Heart left ventricle (tissue), 13 donors: ENCODE measurements around the gene UGT3A2.

Source experiments
- POLR2A ChIP-seq, 2 donors: fragments of 450-650 bp; IDR thresholded peaks; one replicate each; pipeline ENCODE4 v1.6.1; 2017; ENCODE audit warnings: antibody characterized with exemption in 2 of 2, mild to moderate bottlenecking in 2 of 2, moderate library complexity in 2 of 2
- TF ChIP-seq, protein P1 (sequence below), 12 donors: fragments of 200-600 bp; sonication (generic) in 4 of 12; IDR thresholded peaks; one replicate each; pipeline versions ENCODE4 v1.5.0 to v1.8.0; 2018 to 2022; ENCODE audit warnings: antibody characterized with exemption in 12 of 12, mild to moderate bottlenecking in 5 of 12
- donor health status: ischemic (EF 13 %, LVEDD 7.1; RV severe dilation, severe dysfunction).
- donor health status: DM: no; HTN: yes; CAD: no.
- donor health status: DM: no; HTN: no; CAD: no.
- donor health status: ischemic (EF 25% LVEDD 6.9; RV normal size, moderate dysfunction).
- donor health status: ischemic (EF 25% LVEDD 5.7; RV mildly dilated, moderate dysfunction).
- donor health status: ischemic (EF 35%, LVEDD 5.7; RV mildly dilated, moderate dysfunction).
- donor health status: nonischemic (EF 11% LVEDD 7.7; RV severe dilation, severe dysfunction).
- donor health status: DM: yes; HTN: yes; CAD: no.
- donor health status: PGD.
- donor health status: ischemic (EF 29% LVEDD 5.4; RV normal size, mild dysfunction).
- donor health status: nonischemic (EF 23%, LVEDD 6.1; RV moderate dilation, normal function).

DNA sequence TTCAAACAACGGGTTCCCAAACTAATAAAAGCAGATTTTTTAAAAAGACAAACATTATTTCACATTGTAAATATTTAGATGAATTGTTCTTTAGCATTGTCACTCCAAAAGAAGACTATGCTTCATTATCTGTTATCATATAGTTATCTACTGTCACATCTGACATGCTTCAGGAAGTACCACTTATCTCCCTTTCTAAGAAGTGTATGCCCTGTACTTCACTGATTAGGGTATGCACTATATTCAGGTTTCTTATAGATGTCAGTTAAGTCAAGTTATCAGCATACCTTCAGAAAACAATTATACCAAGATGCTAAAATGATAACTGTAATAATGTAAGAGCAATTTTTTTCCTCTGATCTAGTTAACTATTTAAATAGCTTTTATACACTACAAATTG, 44.6 kb upstream of the UGT3A2 start:
- no peak for TF ChIP-seq POLR2A (IDR thresholded peaks at IDR 0.05)
- TF ChIP-seq, protein P1, sequence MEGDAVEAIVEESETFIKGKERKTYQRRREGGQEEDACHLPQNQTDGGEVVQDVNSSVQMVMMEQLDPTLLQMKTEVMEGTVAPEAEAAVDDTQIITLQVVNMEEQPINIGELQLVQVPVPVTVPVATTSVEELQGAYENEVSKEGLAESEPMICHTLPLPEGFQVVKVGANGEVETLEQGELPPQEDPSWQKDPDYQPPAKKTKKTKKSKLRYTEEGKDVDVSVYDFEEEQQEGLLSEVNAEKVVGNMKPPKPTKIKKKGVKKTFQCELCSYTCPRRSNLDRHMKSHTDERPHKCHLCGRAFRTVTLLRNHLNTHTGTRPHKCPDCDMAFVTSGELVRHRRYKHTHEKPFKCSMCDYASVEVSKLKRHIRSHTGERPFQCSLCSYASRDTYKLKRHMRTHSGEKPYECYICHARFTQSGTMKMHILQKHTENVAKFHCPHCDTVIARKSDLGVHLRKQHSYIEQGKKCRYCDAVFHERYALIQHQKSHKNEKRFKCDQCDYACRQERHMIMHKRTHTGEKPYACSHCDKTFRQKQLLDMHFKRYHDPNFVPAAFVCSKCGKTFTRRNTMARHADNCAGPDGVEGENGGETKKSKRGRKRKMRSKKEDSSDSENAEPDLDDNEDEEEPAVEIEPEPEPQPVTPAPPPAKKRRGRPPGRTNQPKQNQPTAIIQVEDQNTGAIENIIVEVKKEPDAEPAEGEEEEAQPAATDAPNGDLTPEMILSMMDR (IDR thresholded peaks at IDR 0.05): no peak
